Kidney (tissue), 14 donors: Measurements from ENCODE around the gene RRP1. TPM values are rescaled to one million over a fixed set of nuclear protein-coding genes. Genes with fewer than 3 reads are reported as not detected.

ENCODE experiments used
- DNase-seq, 5 donors: peaks; one replicate each; pipeline ENCODE4 v3.0.0-alpha.2; 2013 to 2020
- FAIRE-seq: peaks from 2 replicates; lab custom pipeline; 2012; peaks lifted over from hg19 to GRCh38; lab: Jason Lieb, UNC
- H3K27ac ChIP-seq, 2 donors: one replicate each; pipeline ENCODE4 v1.7.0; 2013; ENCODE audit warnings: low read depth in 2 of 2, low read length in 2 of 2, inconsistent platforms in 1 of 2
- H3K27me3 ChIP-seq: one replicate; pipeline ENCODE4 v1.7.1; 2013; ENCODE audit warnings: low read length, inconsistent platforms; ENCODE audit not compliant: control insufficient read depth, insufficient read depth
- H3K36me3 ChIP-seq, 3 donors: one replicate each; pipeline versions ENCODE4 v1.7.0 to v1.7.1; 2013; ENCODE audit warnings: low read length in 3 of 3, control low read depth in 1 of 3, inconsistent platforms in 1 of 3; ENCODE audit not compliant: insufficient read depth in 3 of 3, control insufficient read depth in 2 of 3
- H3K4me1 ChIP-seq, 3 donors: one replicate each; pipeline versions ENCODE4 v1.7.0 to v1.7.1; 2013; ENCODE audit warnings: low read length in 3 of 3, inconsistent platforms in 1 of 3, low read depth in 1 of 3; ENCODE audit not compliant: control insufficient read depth in 2 of 3, insufficient read depth in 2 of 3
- H3K4me3 ChIP-seq, 3 donors: one replicate each; pipeline versions ENCODE4 v1.7.0 to v1.8.1; 2013; ENCODE audit warnings: low read length in 3 of 3, control low read depth in 1 of 3, inconsistent platforms in 1 of 3
- H3K9ac ChIP-seq, 3 donors: one replicate each; pipeline versions ENCODE4 v1.7.0 to v1.7.1; 2013; ENCODE audit warnings: low read length in 3 of 3, control low read depth in 1 of 3, inconsistent platforms in 1 of 3
- H3K9me3 ChIP-seq, 3 donors: one replicate each; pipeline versions ENCODE4 v1.7.0 to v1.7.1; 2013; ENCODE audit warnings: low read length in 3 of 3, control low read depth in 1 of 3, inconsistent platforms in 1 of 3; ENCODE audit not compliant: control insufficient read depth in 2 of 3, insufficient read depth in 1 of 3
- CTCF ChIP-seq: IDR thresholded peaks from 3 replicates; pipeline ENCODE4 v1.5.1; 2012; ENCODE audit warnings: mild to moderate bottlenecking, moderate library complexity, borderline replicate concordance; ENCODE audit not compliant: insufficient read depth; ENCODE audit errors: extremely low read depth
- intact Hi-C: fragments of 100-400 bp; cut with DNase I; formaldehyde crosslinking; loops from one replicate; pipeline ENCODE4 v1.11.1; 2022
- polyA plus RNA-seq: library from polyadenylated mRNA; stranded (reverse); fragments of 350-450 nt; fragmentation: Illumina TruSeq; extraction: RNeasy Lipid Tissue Mini Kit (QIAGEN cat#74804); gene quantifications from one replicate; pipeline ENCODE4 v1.2.3, GENCODE V29; 2014; ENCODE audit warnings: low read depth, low replicate concordance; ENCODE audit not compliant: insufficient read depth
- total RNA-seq: library from RNA; stranded (reverse); fragmentation: NEBNext Ultra II Directional; extraction: Animal tissue kit (Norgen Biotek cat#: 25700); gene quantifications from one replicate; pipeline ENCODE4 v1.2.1, GENCODE V29; 2021
- donor health status: control.
- donor health status: control.
- donor health status: control.
- donor health status: control.
- donor health status: control.
- donor health status: DM: yes; HTN: yes; CAD: no.
- donor health status: Normal renal cell carcinoma (clear cell type).

The RRP1 gene
- total and polyA plus RNA-seq, 2 donors from 2014 or later: 12.9 to 18.7 TPM

GRCh38 chr21:43826623-43826974, 37.2 kb downstream of the RRP1 start:
- H3K27ac ChIP-seq: no peak overlapping the region
- H3K9me3 ChIP-seq: no peaks in the 10 kb centered on the region
- H3K36me3 ChIP-seq: no peaks in the 10 kb centered on the region
- H3K4me3 ChIP-seq: no peak overlapping the region
- no peak for FAIRE-seq
- no peaks in the 10 kb centered on the region for H3K27me3 ChIP-seq
- DNase-seq: no peak
- no peaks in the 10 kb centered on the region for H3K4me1 ChIP-seq
- intact Hi-C loops: no loop called here
- TF ChIP-seq CTCF: no peak
- H3K9ac ChIP-seq: no peak overlapping the region

- Histone ChIP-seq H3K27ac (no peak overlapping the region), H3K36me3 (no peaks in the 10 kb centered on the region), H3K9me3 (no peaks in the 10 kb centered on the region), H3K4me3 (no peak overlapping the region), H3K4me1 (no peaks in the 10 kb centered on the region), H3K9ac (no peak overlapping the region), H3K27me3 (no peaks in the 10 kb centered on the region)
- peak in 1 of 5 donors; percentile 51 for DNase-seq
- intact Hi-C loops: no loop called here
- no peak for FAIRE-seq
- TF ChIP-seq CTCF: no peak
Observed at GRCh38 chr21:43827015-43827611, 37.7 kb downstream of the RRP1 start.

GRCh38 chr21:43829161-43829560, 39.8 kb downstream of the RRP1 start:
- DNase-seq: no peak
- H3K4me1 ChIP-seq: no peaks in the 10 kb centered on the region
- intact Hi-C loops: no loop called here
- H3K4me3 ChIP-seq: no peak overlapping the region
- H3K27me3 ChIP-seq: no peaks in the 10 kb centered on the region
- TF ChIP-seq CTCF: no peak
- FAIRE-seq: no peak
- H3K27ac ChIP-seq: no peak overlapping the region
- no peaks in the 10 kb centered on the region for H3K9me3 ChIP-seq
- no peaks in the 10 kb centered on the region for H3K36me3 ChIP-seq
- H3K9ac ChIP-seq: no peak overlapping the region
